SK-N-SH (cell line): ENCODE results near the gene SECTM1. TPM values are rescaled to one million over a fixed set of nuclear protein-coding genes. Genes with fewer than 3 reads are reported as not detected.

Experiments
- CTCF ChIA-PET: fragments of 300-600, 350-600 bp; formaldehyde crosslinking; extraction: SDS; loops from one replicate; lab custom pipeline; 2021; lab: Yijun Ruan, JAX
- POLR2A ChIA-PET: fragments of 350-600 bp; sonication (Branson Sonifier 250); formaldehyde crosslinking; extraction: SDS; loops from one replicate; lab custom pipeline; 2020; ENCODE audit warnings: antibody characterized with exemption, inconsistent platforms; lab: Yijun Ruan, JAX
- DNase-seq: peaks from one replicate; pipeline ENCODE4 v3.0.0; 2012
- H2AFZ ChIP-seq: fragments of 200-600 bp; sonication (generic); 2 replicates; pipeline ENCODE4 v1.8.1; 2016; ENCODE audit warnings: antibody characterized with exemption, mild to moderate bottlenecking, low read depth
- H3F3A ChIP-seq: fragments of 200-600 bp; sonication (generic); replicated peaks from 2 replicates; pipeline ENCODE3; 2016; ENCODE audit warnings: antibody characterized with exemption, mild to moderate bottlenecking; ENCODE audit not compliant: insufficient read depth
- H3K27ac ChIP-seq, 2 experiments: fragments of 200-500 bp in 1 of 2; fragments of 200-600 bp in 1 of 2; sonication (Bioruptor generic) in 1 of 2; sonication (generic), shearing (Covaris generic) in 1 of 2; 2 replicates each; pipeline versions ENCODE4 v1.5.1 to v1.6.1; 2014 to 2016; ENCODE audit warnings: low read depth in 2 of 2, inconsistent platforms in 1 of 2, low read length in 1 of 2, mild to moderate bottlenecking in 1 of 2, mixed read lengths in 1 of 2
- H3K27me3 ChIP-seq: fragments of 200-600 bp; sonication (generic), shearing (Covaris generic); 2 replicates; pipeline ENCODE4 v1.6.1; 2016; ENCODE audit warnings: mixed run types; ENCODE audit not compliant: insufficient read depth
- H3K36me3 ChIP-seq, 2 experiments: fragments of 200-500 bp in 1 of 2; fragments of 200-600 bp in 1 of 2; sonication (Bioruptor generic) in 1 of 2; sonication (generic) in 1 of 2; replicated peaks in 1 of 2; 2 replicates each; pipeline versions ENCODE3 to v1.5.1; 2014 to 2016; ENCODE audit warnings: low read length in 1 of 2, mild to moderate bottlenecking in 1 of 2; ENCODE audit not compliant: insufficient read depth in 2 of 2, control insufficient read depth in 1 of 2
- H3K4me1 ChIP-seq, 2 experiments: fragments of 200-500 bp in 1 of 2; fragments of 200-600 bp in 1 of 2; sonication (Bioruptor generic) in 1 of 2; sonication (generic), shearing (Covaris generic) in 1 of 2; 2 replicates each; pipeline versions ENCODE4 v1.5.1 to v1.6.1; 2014 to 2016; ENCODE audit warnings: low read depth in 1 of 2, low read length in 1 of 2, mixed run types in 1 of 2; ENCODE audit not compliant: insufficient read depth in 2 of 2, control insufficient read depth in 1 of 2
- H3K4me2 ChIP-seq: fragments of 200-600 bp; sonication (generic), shearing (Covaris generic); 2 replicates; pipeline ENCODE4 v1.6.1; 2017; ENCODE audit warnings: mixed run types
- H3K4me3 ChIP-seq, 2 experiments: fragments of 200-500 bp in 1 of 2; fragments of 200-600 bp in 1 of 2; sonication (Bioruptor generic) in 1 of 2; sonication (generic), shearing (Covaris generic) in 1 of 2; 2 replicates each; pipeline versions ENCODE4 v1.5.1 to v1.8.1; 2014 to 2016; ENCODE audit warnings: low read depth in 2 of 2, inconsistent platforms in 1 of 2, low read length in 1 of 2, mild to moderate bottlenecking in 1 of 2, mixed read lengths in 1 of 2, moderate library complexity in 1 of 2
- H3K79me2 ChIP-seq: fragments of 200-600 bp; sonication (generic); 2 replicates; pipeline ENCODE4 v1.8.1; 2017; ENCODE audit warnings: mild to moderate bottlenecking; ENCODE audit not compliant: insufficient read depth
- H3K9ac ChIP-seq: fragments of 200-600 bp; sonication (generic); 2 replicates; pipeline ENCODE4 v1.6.1; 2017; ENCODE audit warnings: mixed run types
- H3K9me2 ChIP-seq: fragments of 200-600 bp; sonication (generic); 2 replicates; pipeline ENCODE4 v1.6.1; 2017; ENCODE audit warnings: mixed run types
- H3K9me3 ChIP-seq: fragments of 200-600 bp; sonication (generic); 2 replicates; pipeline ENCODE4 v1.6.1; 2017; ENCODE audit warnings: mixed run types, mild to moderate bottlenecking, moderate library complexity
- H4K20me1 ChIP-seq: fragments of 200-600 bp; sonication (generic); 2 replicates; pipeline ENCODE4 v1.6.1; 2017; ENCODE audit warnings: mild to moderate bottlenecking, mixed run types; ENCODE audit not compliant: insufficient read depth
- CHD2 ChIP-seq: fragments of 150-350 bp; IDR thresholded peaks from 2 replicates; pipeline ENCODE4 v1.6.1; 2018; ENCODE audit warnings: low read length; ENCODE audit not compliant: partially characterized antibody
- EP300 ChIP-seq, 2 experiments: IDR thresholded peaks; 2 replicates each; pipeline versions ENCODE4 v1.4.0 to v1.6.1; 2012; ENCODE audit warnings: borderline replicate concordance in 1 of 2, low read depth in 1 of 2, low read length in 1 of 2
- FOSL2 ChIP-seq: IDR thresholded peaks from 2 replicates; pipeline ENCODE4 v1.4.0; 2012; ENCODE audit warnings: low read depth, mild to moderate bottlenecking, moderate library complexity, borderline replicate concordance
- FOXM1 ChIP-seq: IDR thresholded peaks from 2 replicates; pipeline ENCODE4 v1.4.0; 2012; ENCODE audit warnings: low read depth, mild to moderate bottlenecking
- GATA2 ChIP-seq: sonication (generic); formaldehyde crosslinking; IDR thresholded peaks from 2 replicates; pipeline ENCODE4 v1.5.0; 2020; ENCODE audit warnings: mild to moderate bottlenecking, missing genetic modification reagents
- JUND ChIP-seq: IDR thresholded peaks from 2 replicates; pipeline ENCODE4 v1.4.0; 2012
- MAX ChIP-seq: IDR thresholded peaks from 2 replicates; pipeline ENCODE4 v1.4.0; 2012; ENCODE audit warnings: low read depth
- MEF2A ChIP-seq: IDR thresholded peaks from 2 replicates; pipeline ENCODE4 v1.4.0; 2012; ENCODE audit warnings: low read depth, borderline replicate concordance
- MXI1 ChIP-seq: IDR thresholded peaks from 2 replicates; pipeline ENCODE4 v1.6.1; 2012; ENCODE audit warnings: mild to moderate bottlenecking, low read depth, low read length, improper control_type of control experiment
- PBX3 ChIP-seq: IDR thresholded peaks from 2 replicates; pipeline ENCODE4; 2012
- POLR2AphosphoS5 ChIP-seq: IDR thresholded peaks from 2 replicates; pipeline ENCODE4 v1.6.1; 2012; ENCODE audit warnings: low read depth, low read length
- RAD21 ChIP-seq: IDR thresholded peaks from 2 replicates; pipeline ENCODE4 v1.6.1; 2012; ENCODE audit warnings: mild to moderate bottlenecking, low read length
- SIN3A ChIP-seq: IDR thresholded peaks from 2 replicates; pipeline ENCODE4 v1.6.1; 2012; ENCODE audit warnings: low read depth, mild to moderate bottlenecking, low read length, moderate library complexity, borderline replicate concordance
- TAF1 ChIP-seq: IDR thresholded peaks from 2 replicates; pipeline ENCODE4 v1.6.1; 2012; ENCODE audit warnings: low read depth, mild to moderate bottlenecking, low read length, moderate library complexity, borderline replicate concordance
- TCF12 ChIP-seq: IDR thresholded peaks from 2 replicates; pipeline ENCODE4 v1.4.0; 2012
- USF1 ChIP-seq: IDR thresholded peaks from 2 replicates; pipeline ENCODE4 v1.4.0; 2012; ENCODE audit warnings: low read depth, borderline replicate concordance
- USF2 ChIP-seq: fragments of 150-350 bp; IDR thresholded peaks from 2 replicates; pipeline ENCODE4 v1.6.1; 2017; ENCODE audit warnings: antibody characterized with exemption, low read length, low read depth, borderline replicate concordance
- YY1 ChIP-seq: IDR thresholded peaks from 2 replicates; pipeline ENCODE4 v1.4.0; 2012; ENCODE audit warnings: low read depth, mild to moderate bottlenecking
- ZBTB33 ChIP-seq: IDR thresholded peaks from 2 replicates; pipeline ENCODE4 v1.4.0; 2012; ENCODE audit warnings: low read depth, borderline replicate concordance
- WGBS: methylation state at CpG from one replicate; pipeline ENCODE4 v1.1.6; 2017; ENCODE audit warnings: low lambda C conversion rate; 5-methylcytosine and 5-hydroxymethylcytosine counted together
- polyA plus RNA-seq, 3 experiments: library from polyadenylated mRNA; depleted of rRNA; stranded (reverse); fragments of >200 nt; gene quantifications; 2 replicates each; pipeline ENCODE4 v1.2.3, GENCODE V29; 2012

SECTM1 gene
- polyA plus RNA-seq, 1 of the 3 experiments (the other 2 are of a cell fraction): 3.8 TPM

- Histone ChIP-seq H3F3A (peaks cover 20% of the 10 kb centered on the region), H3K4me2 (no peak overlapping the region), H3K27ac (no peak overlapping the region), H3K9me3 (no peaks in the 10 kb centered on the region), H3K27me3 (no peaks in the 10 kb centered on the region), H2AFZ (no peak overlapping the region), H3K9ac (no peak overlapping the region), H3K4me3 (no peak overlapping the region), H3K4me1 (peaks cover 21 to 28% of the 10 kb centered on the region in 2 experiments; a peak in 3 of 4 replicates), H3K36me3 (no peaks in the 10 kb centered on the region), H4K20me1 (no peaks in the 10 kb centered on the region), H3K9me2 (no peaks in the 10 kb centered on the region), H3K79me2 (no peaks in the 10 kb centered on the region)
- CTCF ChIA-PET: interaction anchor here (1.5 to 15.1 kb wide), 11 partner anchors 11 to 117 kb away, joined by 5 to 184 read pairs (median 24); partner anchors contain the start of genes CD7, HEXD, OGFOD3 and SECTM1
- no peak for DNase-seq
- POLR2A ChIA-PET: no interaction called here
- TF ChIP-seq MEF2A (no peak), FOXM1 (no peak), TAF1 (no peak), GATA2 (CRISPR knock-in tag) (no peak), YY1 (no peak), USF1 (no peak), RAD21 (no peak), MAX (no peak), JUND (no peak), ZBTB33 (no peak), MXI1 (no peak), POLR2AphosphoS5 (no peak)
- WGBS: 95% methylated on average over 9 of the region's 10 CpGs
Observed at GRCh38 chr17:82299452-82299851, 34.1 kb downstream of the SECTM1 start.

GRCh38 chr17:82298538-82299421, 34.8 kb downstream of the SECTM1 start:
- H3F3A ChIP-seq: peaks cover 27% of the 10 kb centered on the region
- H3K9me3 ChIP-seq: no peaks in the 10 kb centered on the region
- WGBS: 87% methylated on average over 24 of the region's 27 CpGs
- POLR2A ChIA-PET: interaction anchor here (0.5 to 1.4 kb wide), 4 partner anchors 16 to 46 kb away, joined by 3 to 10 read pairs (median 4); no protein-coding TSS in a partner anchor
- peak overlapping the region; percentile 67 for H3K9ac ChIP-seq
- no peaks in the 10 kb centered on the region; the same call in 1 of the 2 replicates for H3K79me2 ChIP-seq
- CTCF ChIA-PET: interaction anchor here (0.6 to 15.1 kb wide), 14 partner anchors 12 to 118 kb away, joined by 3 to 184 read pairs (median 10); partner anchors contain the start of genes CD7, HEXD, OGFOD3 and SECTM1
- peaks cover 25 to 34% of the 10 kb centered on the region in 2 experiments; a peak in 3 of 4 replicates for H3K4me1 ChIP-seq
- H2AFZ ChIP-seq: peak overlapping the region; percentile 91
- no peaks in the 10 kb centered on the region for H3K9me2 ChIP-seq
- no peaks in the 10 kb centered on the region for H3K36me3 ChIP-seq
- peak overlapping the region; percentile 77 to 84 for H3K27ac ChIP-seq
- peak overlapping the region; percentile 82 for H3K4me2 ChIP-seq
- H3K4me3 ChIP-seq: peak overlapping the region; percentile 40 to 52; a peak in 2 of 4 replicates
- no peaks in the 10 kb centered on the region for H3K27me3 ChIP-seq
- H4K20me1 ChIP-seq: no peaks in the 10 kb centered on the region
- DNase-seq: peak; percentile 38
- TF ChIP-seq FOSL2: no peak
- TF ChIP-seq SIN3A: no peak
- no peak for TF ChIP-seq YY1
- TF ChIP-seq TCF12: no peak
- TF ChIP-seq EP300 (IDR thresholded peaks at IDR 0.05; ENCODE audit: borderline replicate concordance in 1 of 2, low read depth in 1 of 2, low read length in 1 of 2): no peak
- TF ChIP-seq PBX3: no peak
- no peak for TF ChIP-seq POLR2AphosphoS5
- no peak for TF ChIP-seq GATA2 (CRISPR knock-in tag)
- TF ChIP-seq USF2: no peak
- no peak for TF ChIP-seq CHD2
